HG02970 (cell line): Measurements from ENCODE around the gene GPC6.
"Not testable (repeated sequence)": the region's sequence is repeated elsewhere in the genome, so short reads cannot be mapped to it uniquely, and the experiment has no call there.

ENCODE experiments used
- ATAC-seq: cut with Tn5 transposase; IDR thresholded peaks from one replicate; pipeline ENCODE4 v1.9.1; 2021; ENCODE audit warnings: mild to moderate bottlenecking, moderate library complexity, moderate number of reproducible peaks; ENCODE audit not compliant: unreplicated experiment, low FRiP score

Gene GPC6

DNA sequence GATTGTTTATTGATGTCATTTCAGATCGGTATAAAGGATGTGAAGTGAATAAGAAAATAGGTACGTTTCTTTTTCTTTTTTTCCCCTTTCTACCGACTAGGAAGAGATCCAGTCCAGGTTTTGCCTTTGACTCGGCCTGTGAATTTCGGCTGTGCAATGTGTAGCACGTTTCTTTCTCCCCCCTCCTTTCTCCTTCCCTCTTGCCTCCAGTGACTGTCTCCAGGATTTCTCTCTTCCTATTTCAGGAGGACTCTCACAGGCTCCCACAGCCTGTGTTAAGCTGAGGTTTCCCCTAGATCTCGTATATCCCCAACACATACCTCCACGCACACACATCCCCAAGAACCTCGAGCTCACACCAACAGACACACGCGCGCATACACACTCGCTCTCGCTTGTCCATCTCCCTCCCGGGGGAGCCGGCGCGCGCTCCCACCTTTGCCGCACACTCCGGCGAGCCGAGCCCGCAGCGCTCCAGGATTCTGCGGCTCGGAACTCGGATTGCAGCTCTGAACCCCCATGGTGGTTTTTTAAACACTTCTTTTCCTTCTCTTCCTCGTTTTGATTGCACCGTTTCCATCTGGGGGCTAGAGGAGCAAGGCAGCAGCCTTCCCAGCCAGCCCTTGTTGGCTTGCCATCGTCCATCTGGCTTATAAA, at the start of gene GPC6:
Gene GPC6, plus strand, starts transcription at position 185 of the 657 bp plus-strand sequence.
- ATAC-seq = no peak

- ATAC-seq = no peak
These were observed 46.1 kb upstream of the GPC6 start for GRCh38 chr13:93180356-93180969.

DNA sequence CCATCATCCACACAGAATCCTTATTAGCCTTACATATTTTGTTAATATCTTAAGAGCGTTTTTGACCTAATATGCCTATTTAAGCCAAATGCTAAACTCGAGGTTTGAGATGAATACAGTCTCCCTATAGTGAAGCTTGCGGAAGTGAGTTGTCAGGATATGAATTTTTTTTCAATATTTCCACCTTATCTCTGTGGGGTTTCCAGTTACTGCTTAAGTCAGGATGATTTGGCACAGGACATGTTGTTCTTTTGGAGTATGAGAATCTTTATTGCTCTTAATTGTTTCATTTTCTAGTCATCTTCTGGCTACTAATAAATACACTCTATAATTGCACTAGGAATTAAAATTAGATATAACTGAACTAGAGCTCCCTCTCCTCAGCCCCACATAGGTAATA, 44.2 kb upstream of the GPC6 start:
- no peak for ATAC-seq

GRCh38 chr13:93183302-93183701, 43.3 kb upstream of the GPC6 start:
- no peak for ATAC-seq

- ATAC-seq = no peak
These were observed 36.6 kb upstream of the GPC6 start for GRCh38 chr13:93190006-93190405.

GRCh38 chr13:93193682-93194081, 32.9 kb upstream of the GPC6 start:
- ATAC-seq = no peak

- ATAC-seq = no peak
These were observed 26.8 kb upstream of the GPC6 start for GRCh38 chr13:93199856-93200255.

- ATAC-seq = no peak
These were observed 26.0 kb upstream of the GPC6 start for GRCh38 chr13:93200626-93201025.

DNA sequence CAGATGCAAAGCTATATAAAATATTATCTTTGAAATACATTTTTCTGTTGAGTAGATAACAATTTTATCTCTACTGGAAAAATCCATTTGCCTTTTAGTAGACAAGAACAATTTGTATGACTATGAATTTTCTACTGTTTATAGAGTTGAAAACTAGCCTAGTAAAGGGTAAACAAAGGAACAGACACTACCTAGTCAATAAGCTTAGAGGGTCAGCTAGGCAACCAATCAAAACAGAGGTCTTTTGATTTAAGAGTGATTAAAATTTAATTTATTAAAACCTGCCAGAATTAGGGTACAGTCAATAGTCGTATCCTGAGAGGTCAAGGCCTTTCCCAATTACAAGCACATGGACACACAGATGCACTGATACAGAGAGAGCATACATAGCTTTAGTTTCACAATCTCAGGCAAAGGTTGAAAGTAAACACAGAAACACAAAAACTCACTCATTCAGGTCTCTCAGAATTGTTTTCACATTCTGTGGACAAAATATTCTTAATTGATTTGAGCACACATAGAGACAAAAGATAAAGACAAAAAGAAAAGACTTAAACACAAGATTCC, 24.5 kb upstream of the GPC6 start:
- no peak for ATAC-seq

DNA sequence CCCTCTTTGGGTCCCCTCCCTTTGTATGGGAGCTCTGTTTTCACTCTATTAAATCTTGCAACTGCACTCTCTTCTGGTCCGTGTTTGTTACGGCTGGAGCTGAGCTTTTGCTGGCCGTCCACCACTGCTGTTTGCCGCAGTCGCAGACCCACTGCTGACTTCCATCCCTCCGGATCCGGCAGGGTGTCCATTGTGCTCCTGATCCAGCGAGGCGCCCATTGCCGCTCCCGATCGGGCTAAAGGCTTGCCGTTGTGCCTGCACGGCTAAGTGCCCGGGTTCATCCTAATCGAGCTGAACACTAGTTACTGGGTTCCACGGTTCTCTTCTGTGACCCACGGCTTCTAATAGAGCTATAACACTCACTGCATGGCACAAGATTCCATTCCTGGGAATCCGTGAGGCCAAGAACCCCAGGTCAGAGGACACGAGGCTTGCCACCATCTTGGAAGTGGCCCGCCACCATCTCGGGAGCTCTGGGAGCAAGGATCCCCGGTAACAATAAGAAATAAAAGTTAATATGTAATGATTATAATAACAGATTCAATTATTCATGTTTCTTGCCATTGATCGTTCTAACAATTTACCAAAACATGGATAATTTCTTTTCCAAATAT, 19.7 kb upstream of the GPC6 start:
- ATAC-seq = not testable (repeated sequence)

DNA sequence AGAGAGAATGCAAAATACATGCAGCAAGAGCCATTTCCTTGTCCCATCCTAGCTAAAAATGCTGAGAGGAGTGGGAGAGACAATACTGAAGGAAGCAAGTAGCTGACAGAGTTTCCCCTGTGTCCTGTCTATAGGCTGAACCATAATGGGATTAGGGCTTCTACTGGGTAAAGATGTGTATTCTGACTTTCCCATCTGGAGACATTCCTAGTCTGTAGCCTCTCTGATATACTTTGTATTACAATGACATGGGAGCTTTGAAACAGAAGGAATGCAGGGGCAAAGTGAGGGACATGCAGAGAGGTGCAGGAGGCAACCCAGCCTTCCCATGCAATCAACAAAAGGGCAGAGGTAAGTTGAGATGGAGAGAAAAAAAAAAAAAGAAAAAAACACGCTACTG, 10.5 kb upstream of the GPC6 start:
- no peak for ATAC-seq

DNA sequence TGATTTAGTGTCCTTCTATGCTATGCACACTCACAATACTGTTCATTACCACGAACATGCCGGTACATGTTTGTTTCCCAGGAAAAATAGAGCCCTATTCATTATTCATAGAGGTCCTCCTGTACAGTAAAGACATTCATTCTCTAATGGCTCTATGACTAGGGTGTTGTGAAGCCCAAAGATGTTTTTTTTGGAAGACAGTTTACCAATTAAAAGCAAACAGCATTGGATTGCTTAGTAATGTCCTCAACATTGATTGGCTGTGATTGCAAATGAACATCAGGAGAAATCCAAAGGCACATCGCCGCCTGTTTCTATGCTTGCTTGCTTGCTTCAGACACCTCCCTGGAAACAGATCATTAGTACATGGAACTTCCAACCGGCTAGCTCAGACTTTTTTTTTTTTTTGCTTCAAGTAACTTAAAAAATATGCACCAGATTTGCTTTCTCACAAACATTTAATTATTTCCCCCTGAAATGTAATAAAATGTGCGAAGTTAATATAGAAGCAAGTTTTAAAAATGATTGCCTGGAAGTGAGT, 8.8 kb upstream of the GPC6 start:
- ATAC-seq = no peak

DNA sequence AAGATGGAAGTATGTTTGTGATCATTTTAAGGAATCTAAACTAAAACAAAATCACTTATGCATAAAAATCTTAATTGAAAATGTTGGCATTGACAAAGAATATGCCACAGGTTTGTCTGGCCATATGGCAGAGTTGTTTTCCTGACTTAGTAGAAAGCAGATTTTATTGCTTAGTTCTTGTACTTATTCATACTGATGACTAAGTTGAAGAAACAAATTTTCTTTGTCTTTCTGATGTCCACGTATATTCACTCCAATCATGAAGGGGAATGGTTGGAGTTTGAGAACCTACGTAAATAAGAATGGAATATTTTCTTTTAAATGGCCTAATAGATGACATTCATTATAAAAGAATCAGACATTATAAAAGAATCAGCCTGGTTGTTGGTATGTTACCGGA, 8.0 kb upstream of the GPC6 start:
- ATAC-seq = no peak

GRCh38 chr13:93220073-93220472, 6.5 kb upstream of the GPC6 start:
- no peak for ATAC-seq

- no peak for ATAC-seq
These were observed 3.6 kb upstream of the GPC6 start for GRCh38 chr13:93222976-93223375.

GRCh38 chr13:93224535-93224934, 2.1 kb upstream of the GPC6 start:
- no peak for ATAC-seq

DNA sequence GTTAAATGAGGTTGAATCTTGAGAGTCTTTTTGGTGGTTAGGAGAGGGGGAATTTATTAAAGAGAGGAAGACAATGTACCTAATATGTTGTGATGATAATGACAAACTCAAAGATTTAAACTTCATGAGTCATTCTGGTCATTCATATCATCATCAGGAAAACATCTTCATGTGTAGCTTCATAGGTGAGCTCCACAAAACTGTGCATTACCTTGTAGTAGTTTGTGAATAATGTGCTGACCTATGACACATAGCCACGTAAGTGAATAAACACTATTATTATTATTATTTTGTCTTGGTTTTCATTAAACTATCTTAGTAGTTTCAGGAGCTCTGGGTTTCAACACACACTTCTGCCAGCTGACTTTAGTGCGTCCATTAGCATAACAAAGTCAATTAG, 997 bp upstream of the GPC6 start:
- ATAC-seq = no peak

- ATAC-seq = no peak
These were observed 463 bp upstream of the GPC6 start for GRCh38 chr13:93226065-93226622.

GRCh38 chr13:93227280-93227877, 772 bp downstream of the GPC6 start:
- ATAC-seq = no peak

DNA sequence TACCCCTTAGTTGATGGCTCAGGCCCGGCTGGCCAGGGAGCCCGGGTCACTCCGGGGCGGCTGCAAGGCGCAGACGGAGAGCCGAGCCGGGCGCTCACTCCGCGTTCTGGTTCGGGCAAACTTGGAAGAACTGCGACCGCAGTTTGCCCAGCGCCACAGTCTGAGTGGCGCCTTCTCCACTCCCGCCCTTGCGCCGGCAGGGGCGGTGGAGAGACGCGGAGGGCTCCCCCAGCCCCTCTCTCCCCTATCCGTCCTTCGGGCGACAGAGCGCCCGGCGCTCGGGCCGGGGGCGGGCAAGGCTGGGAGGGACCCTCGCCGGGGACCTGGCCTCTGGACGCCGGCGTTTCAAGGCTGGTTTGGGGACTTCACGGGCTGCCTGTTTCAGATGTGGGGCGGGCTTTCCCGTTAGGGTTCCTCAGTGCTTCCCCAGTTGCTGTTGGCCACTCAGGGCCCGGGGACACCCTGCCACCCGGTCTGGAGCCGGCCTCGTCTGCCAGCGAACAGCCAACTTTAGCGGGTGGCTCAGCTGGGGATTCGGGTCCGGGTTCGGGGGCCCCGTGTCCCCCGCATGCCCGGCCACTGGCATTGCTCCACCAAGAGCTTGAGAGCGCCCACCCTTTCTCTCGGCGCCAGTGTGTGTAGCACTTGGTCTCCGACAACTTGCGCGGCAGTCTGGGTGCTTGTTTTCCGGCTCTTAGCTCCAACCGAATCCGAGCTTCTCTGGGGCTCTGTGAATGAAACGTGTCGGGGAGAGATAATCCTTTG, 1.5 kb downstream of the GPC6 start:
- ATAC-seq = no peak
